Activated B cell treated with CpG ODN at 0.5 μM for 24 hours (primary cell): ENCODE results near the gene STIM1. TPM values are rescaled to one million over a fixed set of nuclear protein-coding genes. Genes with fewer than 3 reads are reported as not detected.

ENCODE experiments used
- ATAC-seq: fragments of 200-7000 bp; cut with Tn5 transposase; one replicate; pipeline ENCODE4 v1.10.0; 2021; ENCODE audit warnings: low read depth, mild to moderate bottlenecking, moderate library complexity
- CTCF ChIA-PET: fragments of 350-600 bp; sonication (Branson Sonifier 250); formaldehyde crosslinking; loops from one replicate; lab custom pipeline; 2021; ENCODE audit warnings: antibody characterized with exemption; lab: Charles Lee
- POLR2A ChIA-PET: fragments of 350-600 bp; sonication (Branson Sonifier 250); formaldehyde crosslinking; loops from one replicate; lab custom pipeline; 2021; ENCODE audit warnings: antibody characterized with exemption; lab: Charles Lee
- DNase-seq: peaks from one replicate; pipeline ENCODE4 v3.0.0; 2022
- H3K27ac Mint-ChIP-seq: one replicate; pipeline ENCODE4 v1.8.0; 2020; ENCODE audit warnings: mixed read lengths
- H3K27me3 Mint-ChIP-seq: one replicate; pipeline ENCODE4 v1.8.0; 2021; ENCODE audit warnings: mixed read lengths
- H3K36me3 Mint-ChIP-seq: one replicate; pipeline ENCODE4 v1.8.0; 2021; ENCODE audit warnings: low read depth, mixed read lengths
- H3K4me1 Mint-ChIP-seq: one replicate; pipeline ENCODE4 v1.8.0; 2021; ENCODE audit warnings: mixed read lengths
- H3K4me3 Mint-ChIP-seq: one replicate; pipeline ENCODE4 v1.8.0; 2020; ENCODE audit warnings: mild to moderate bottlenecking, mixed read lengths
- H3K9me3 Mint-ChIP-seq: one replicate; pipeline ENCODE4 v1.8.0; 2020; ENCODE audit warnings: mixed read lengths
- CTCF ChIP-seq: fragments of 200-600 bp; IDR thresholded peaks from one replicate; pipeline ENCODE4 v1.8.0; 2022; ENCODE audit warnings: antibody characterized with exemption, mild to moderate bottlenecking
- intact Hi-C: fragments of 100-400 bp; cut with micrococcal nuclease; formaldehyde crosslinking; loops from one replicate; pipeline ENCODE4 v1.15.1; 2024
- total RNA-seq: library from RNA; stranded (reverse); gene quantifications from 2 replicates; pipeline ENCODE4 v1.2.3, GENCODE V29; 2022

Gene STIM1
- total RNA-seq, 1 donor from 2014 or later = 38.4 TPM

- peak overlapping the region; percentile 91 for H3K4me3 Mint-ChIP-seq
- ChIA-PET POLR2A (interaction anchor here (0.6 to 9.3 kb wide), 7 partner anchors 12 to 221 kb away, joined by 3 to 352 read pairs (median 10); partner anchors contain the start of genes PGAP2 and STIM1), CTCF (interaction anchor here (3.2 to 13.0 kb wide), 3 partner anchors 15 to 235 kb away, joined by 13 to 156 read pairs (median 36); partner anchors contain the start of genes PGAP2 and STIM1)
- H3K4me1 Mint-ChIP-seq = peaks cover 86% of the 10 kb centered on the region
- DNase-seq (no peak), ATAC-seq (no peak)
- intact Hi-C loops = no loop called here
- H3K36me3 Mint-ChIP-seq = peaks cover 63% of the 10 kb centered on the region
- TF ChIP-seq CTCF = no peak
- peak overlapping the region; percentile 83 for H3K27ac Mint-ChIP-seq
- H3K27me3 Mint-ChIP-seq = no peaks in the 10 kb centered on the region
- no peaks in the 10 kb centered on the region for H3K9me3 Mint-ChIP-seq
Observed at GRCh38 chr11:3836903-3837302, 18.6 kb upstream of the STIM1 start.

GRCh38 chr11:3837793-3838192, 17.7 kb upstream of the STIM1 start:
- H3K36me3 Mint-ChIP-seq = peaks cover 57% of the 10 kb centered on the region
- H3K4me1 Mint-ChIP-seq = peaks cover 82% of the 10 kb centered on the region
- ChIA-PET POLR2A (interaction anchor here (0.6 to 9.3 kb wide), 4 partner anchors 13 to 40 kb away, joined by 3 to 352 read pairs (median 82); partner anchors contain the start of genes NUP98 and STIM1), CTCF (interaction anchor here (1.1 to 13.0 kb wide), 5 partner anchors 8 to 234 kb away, joined by 3 to 156 read pairs (median 36); partner anchors contain the start of genes PGAP2 and STIM1)
- intact Hi-C loops = no loop called here
- no peaks in the 10 kb centered on the region for H3K27me3 Mint-ChIP-seq
- ATAC-seq (no peak), DNase-seq (no peak)
- H3K9me3 Mint-ChIP-seq = no peaks in the 10 kb centered on the region
- H3K27ac Mint-ChIP-seq = peak overlapping the region; percentile 83
- peak overlapping the region; percentile 91 for H3K4me3 Mint-ChIP-seq
- TF ChIP-seq CTCF = no peak

GRCh38 chr11:3838504-3838903, 17.0 kb upstream of the STIM1 start:
- ChIA-PET CTCF (interaction anchor here (3.2 to 13.0 kb wide), 4 partner anchors 14 to 234 kb away, joined by 13 to 156 read pairs (median 44); partner anchors contain the start of genes PGAP2 and STIM1), POLR2A (interaction anchor here (0.7 to 9.3 kb wide), 6 partner anchors 10 to 41 kb away, joined by 5 to 352 read pairs (median 60); partner anchors contain the start of genes NUP98, PGAP2 and STIM1)
- Mint-ChIP-seq H3K27me3 (no peaks in the 10 kb centered on the region), H3K4me3 (peak overlapping the region; percentile 91), H3K27ac (peak overlapping the region; percentile 83), H3K36me3 (peaks cover 53% of the 10 kb centered on the region), H3K4me1 (peaks cover 78% of the 10 kb centered on the region), H3K9me3 (no peaks in the 10 kb centered on the region)
- DNase-seq (no peak), ATAC-seq (no peak)
- no peak for TF ChIP-seq CTCF
- intact Hi-C loops = no loop called here

DNA sequence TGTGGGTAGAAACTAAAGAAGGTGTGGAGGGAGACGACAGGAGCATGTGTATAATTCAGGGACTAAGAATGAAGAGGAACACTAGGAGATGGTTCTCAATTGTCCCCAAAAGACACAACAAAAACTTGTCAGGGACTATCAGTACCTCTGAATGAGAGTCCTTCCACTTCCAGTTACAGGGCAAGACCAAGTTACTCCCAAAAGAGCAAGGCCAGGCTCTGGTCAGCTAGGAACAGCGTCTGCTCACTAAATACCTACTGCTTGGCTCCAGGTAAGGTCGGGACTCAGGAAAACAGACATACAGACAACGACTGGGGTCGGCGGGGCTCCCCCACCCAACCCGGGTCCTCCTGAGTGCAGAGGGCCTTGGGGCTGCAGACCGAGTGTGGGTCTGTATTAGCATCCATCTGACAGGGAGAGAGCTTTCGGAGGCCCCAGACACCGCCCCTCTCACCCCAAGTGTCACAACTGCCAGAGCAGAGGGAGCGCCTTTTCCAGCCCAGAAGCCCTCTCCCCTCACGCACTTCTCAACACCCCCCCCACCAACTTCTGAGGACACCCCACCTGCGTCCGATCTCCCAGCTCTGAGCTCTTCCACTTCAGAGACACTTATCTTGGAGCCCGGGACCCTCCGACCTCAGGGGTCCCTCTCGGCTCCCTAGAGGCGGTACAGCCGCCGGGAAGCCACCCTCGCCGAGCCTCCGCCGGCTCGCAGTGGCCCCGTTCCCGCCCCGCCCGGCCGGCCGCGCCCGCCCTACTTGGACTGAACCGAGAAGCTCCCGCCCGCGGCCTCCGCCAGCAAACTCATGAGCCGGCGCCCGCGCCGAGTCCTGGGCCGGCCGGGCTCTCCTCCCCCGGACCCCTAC, 15.2 kb upstream of the STIM1 start:
- peaks cover 61% of the 10 kb centered on the region for H3K4me1 Mint-ChIP-seq
- peak; percentile 38 for DNase-seq
- CTCF ChIA-PET = interaction anchor here (1.0 to 13.0 kb wide), 7 partner anchors 9 to 233 kb away, joined by 4 to 156 read pairs (median 36); partner anchors contain the start of genes PGAP2 and STIM1

More for the DNA sequence above, 15.2 kb upstream of the STIM1 start:
- Mint-ChIP-seq H3K9me3 (no peaks in the 10 kb centered on the region), H3K27ac (peak overlapping the region; percentile 95), H3K4me3 (peak overlapping the region; percentile 91), H3K27me3 (no peaks in the 10 kb centered on the region), H3K36me3 (peaks cover 36% of the 10 kb centered on the region)
- POLR2A ChIA-PET = interaction anchor here (0.6 to 9.3 kb wide), 27 partner anchors 9 to 461 kb away, joined by 3 to 352 read pairs (median 8); partner anchors contain the start of genes NUP98, PGAP2, STIM1 and ZNF195
- intact Hi-C loops = loop anchor here (2.0 kb wide), 2 partner anchors 55 to 233 kb away; no protein-coding TSS in a partner anchor
- no peak for ATAC-seq
- TF ChIP-seq CTCF = no peak
